GM12891 (cell line): ENCODE data around the gene POLR2F.
"Not testable (repeated sequence)": the region's sequence is repeated elsewhere in the genome, so short reads cannot be mapped to it uniquely, and the experiment has no call there.

Experiments used
- DNase-seq: peaks from one replicate; pipeline ENCODE4 v3.0.0; 2011; ENCODE audit warnings: low spot score; ENCODE audit not compliant: insufficient read length
- FAIRE-seq: peaks from 2 replicates; lab custom pipeline; 2011; peaks lifted over from hg19 to GRCh38; lab: Jason Lieb, UNC
- PAX5 ChIP-seq: IDR thresholded peaks from 2 replicates; pipeline ENCODE4 v1.6.1; 2011; ENCODE audit warnings: low read length, moderate library complexity, mild to moderate bottlenecking; ENCODE audit not compliant: insufficient read depth, severe bottlenecking
- POLR2A ChIP-seq: IDR thresholded peaks from 2 replicates; pipeline ENCODE4 v1.6.1; 2011; ENCODE audit warnings: low read depth, low read length, control low read depth
- POLR2AphosphoS5 ChIP-seq: IDR thresholded peaks from 2 replicates; pipeline ENCODE4 v1.6.1; 2011; ENCODE audit warnings: low read depth, low read length, control low read depth
- POU2F2 ChIP-seq: IDR thresholded peaks from 2 replicates; pipeline ENCODE4 v1.6.1; 2011; ENCODE audit warnings: low read depth, mild to moderate bottlenecking, control low read depth, low read length, moderate library complexity
- SPI1 ChIP-seq: IDR thresholded peaks from 2 replicates; pipeline ENCODE4 v1.6.1; 2011; ENCODE audit warnings: low read depth, low read length, control low read depth
- TAF1 ChIP-seq: IDR thresholded peaks from 2 replicates; pipeline ENCODE4 v1.6.1; 2011; ENCODE audit warnings: low read depth, low read length, control low read depth

Gene POLR2F

GRCh38 chr22:37932401-37932800 is 21.1 kb upstream of the POLR2F start:
- DNase-seq (no peak), FAIRE-seq (no peak)
- TF ChIP-seq POLR2A (no peak), TAF1 (no peak), PAX5 (no peak), POU2F2 (no peak)

GRCh38 chr22:37932821-37933578 is 20.5 kb upstream of the POLR2F start:
- FAIRE-seq: no peak

GRCh38 chr22:37933711-37934376 is 19.7 kb upstream of the POLR2F start:
- FAIRE-seq (peak; percentile 97), DNase-seq (peak; percentile 94)
- TF ChIP-seq PAX5: no peak
- TF ChIP-seq SPI1: no peak
- no peak for TF ChIP-seq POU2F2
- no peak for TF ChIP-seq POLR2A
- TF ChIP-seq TAF1: no peak
- TF ChIP-seq POLR2AphosphoS5: no peak

More at GRCh38 chr22:37932821-37933578, 20.5 kb upstream of the POLR2F start:
- no peak for DNase-seq
- TF ChIP-seq POLR2A (no peak), POU2F2 (no peak), TAF1 (no peak), SPI1 (no peak), PAX5 (no peak), POLR2AphosphoS5 (no peak)

- no peak for TF ChIP-seq PAX5
- no peak for TF ChIP-seq SPI1
- no peak for TF ChIP-seq POLR2A
- no peak for TF ChIP-seq TAF1
- no peak for TF ChIP-seq POLR2AphosphoS5
- no peak for TF ChIP-seq POU2F2
- no peak for FAIRE-seq
- DNase-seq: no peak
These were observed 12.7 kb upstream of the POLR2F start for GRCh38 chr22:37940698-37941376.

- no peak for DNase-seq
- FAIRE-seq: no peak
- TF ChIP-seq TAF1: no peak
These were observed 11.4 kb upstream of the POLR2F start for GRCh38 chr22:37942133-37942532.

- FAIRE-seq: no peak
- DNase-seq: no peak
- TF ChIP-seq PAX5: no peak
- no peak for TF ChIP-seq POU2F2
These were observed 10.2 kb upstream of the POLR2F start for GRCh38 chr22:37943136-37943824.

GRCh38 chr22:37943825-37944198 is 9.7 kb upstream of the POLR2F start:
- FAIRE-seq (no peak), DNase-seq (no peak)
- TF ChIP-seq PAX5 (no peak), SPI1 (no peak), POLR2A (no peak), POLR2AphosphoS5 (no peak), TAF1 (no peak), POU2F2 (no peak)

- DNase-seq, FAIRE-seq: not testable (repeated sequence)
These were observed 9.1 kb upstream of the POLR2F start for GRCh38 chr22:37944423-37944822.

- not testable (repeated sequence) for DNase-seq, FAIRE-seq
These were observed 6.2 kb upstream of the POLR2F start for GRCh38 chr22:37947142-37947795.

- FAIRE-seq (no peak), DNase-seq (no peak)
- TF ChIP-seq POU2F2 (no peak), PAX5 (no peak), TAF1 (no peak), POLR2AphosphoS5 (no peak), POLR2A (no peak), SPI1 (no peak)
These were observed 2.2 kb upstream of the POLR2F start for GRCh38 chr22:37951305-37951704.

GRCh38 chr22:37952629-37953028 is 870 bp upstream of the POLR2F start:
- DNase-seq, FAIRE-seq: not testable (repeated sequence)
